Prostate gland (tissue), 2 donors: Measurements from ENCODE around the gene CCDC177. TPM values are rescaled to one million over a fixed set of nuclear protein-coding genes. Genes with fewer than 3 reads are reported as not detected.
"Not testable (repeated sequence)": the region's sequence is repeated elsewhere in the genome, so short reads cannot be mapped to it uniquely, and the experiment has no call there.

Experiments used
- DNase-seq: peaks from one replicate; pipeline ENCODE4 v3.0.0-alpha.2; 2019; ENCODE audit warnings: low spot score
- H3K27ac ChIP-seq, 2 donors: fragments of 200-600 bp; sonication (generic); 2 replicates each; pipeline ENCODE4 v1.5.1; 2017 to 2019
- H3K27me3 ChIP-seq: fragments of 200-600 bp; sonication (generic); replicated peaks from 2 replicates; pipeline ENCODE4 v1.5.1; 2019; ENCODE audit not compliant: insufficient read depth
- H3K36me3 ChIP-seq, 2 donors: fragments of 200-600 bp; sonication (generic); 1 replicate in 1 of 2; 2 replicates in 1 of 2; pipeline versions ENCODE4 v1.5.1 to v1.8.1; 2017 to 2019
- H3K4me1 ChIP-seq: fragments of 200-600 bp; sonication (generic); replicated peaks from 2 replicates; pipeline ENCODE4 v1.5.1; 2019
- H3K4me3 ChIP-seq, 2 donors: fragments of 200-600 bp; sonication (generic); 2 replicates each; pipeline ENCODE4 v1.5.1; 2017 to 2019
- H3K9me3 ChIP-seq: fragments of 200-600 bp; sonication (generic); 2 replicates; pipeline ENCODE4 v1.5.1; 2017
- CTCF ChIP-seq, 4 experiments: fragments of 200-600 bp in 2 of 4; fragments of 450-650 bp in 2 of 4; sonication (generic) in 2 of 4; IDR thresholded peaks; 1 replicate in 3 of 4; 2 replicates in 1 of 4; pipeline ENCODE4 v1.5.1; 2016 to 2019; ENCODE audit warnings: antibody characterized with exemption in 4 of 4, mild to moderate bottlenecking in 2 of 4, moderate library complexity in 2 of 4
- POLR2A ChIP-seq: fragments of 450-650 bp; IDR thresholded peaks from one replicate; pipeline ENCODE4 v1.6.1; 2016; ENCODE audit warnings: antibody characterized with exemption, mild to moderate bottlenecking
- POLR2AphosphoS5 ChIP-seq: sonication (generic); formaldehyde crosslinking; IDR thresholded peaks from one replicate; pipeline ENCODE4 v1.6.1; 2017; ENCODE audit warnings: antibody characterized with exemption
- WGBS: methylation state at CpG from one replicate; pipeline ENCODE4 v1.1.5; 2018; 5-methylcytosine and 5-hydroxymethylcytosine counted together
- intact Hi-C: fragments of 100-400 bp; cut with DNase I; formaldehyde crosslinking; loops from one replicate; pipeline ENCODE4 v1.14.2; 2022
- total RNA-seq, 2 donors: library from RNA; depleted of rRNA; stranded (reverse); fragments of >200 nt; gene quantifications; one replicate each; pipeline ENCODE4 v1.1.0, GENCODE V29; 2016

CCDC177 gene
- total RNA-seq, 2 donors from 2014 or later = 0.28 TPM; not detected in 1

GRCh38 chr14:69600304-69600891 is 25.7 kb upstream of the CCDC177 start:
- no peak for DNase-seq
- no peak for TF ChIP-seq POLR2AphosphoS5
- no peaks in the 10 kb centered on the region for H3K4me1 ChIP-seq
- no peak overlapping the region for H3K27ac ChIP-seq
- intact Hi-C loops = loop anchor here (5.0 kb wide), 1 partner anchor 127 kb away; no protein-coding TSS in a partner anchor
- no peaks in the 10 kb centered on the region for H3K27me3 ChIP-seq
- H3K4me3 ChIP-seq = no peak overlapping the region
- H3K9me3 ChIP-seq = no peaks in the 10 kb centered on the region
- no peaks in the 10 kb centered on the region for H3K36me3 ChIP-seq
- WGBS = 46% methylated on average over 3 of the region's 3 CpGs

DNA sequence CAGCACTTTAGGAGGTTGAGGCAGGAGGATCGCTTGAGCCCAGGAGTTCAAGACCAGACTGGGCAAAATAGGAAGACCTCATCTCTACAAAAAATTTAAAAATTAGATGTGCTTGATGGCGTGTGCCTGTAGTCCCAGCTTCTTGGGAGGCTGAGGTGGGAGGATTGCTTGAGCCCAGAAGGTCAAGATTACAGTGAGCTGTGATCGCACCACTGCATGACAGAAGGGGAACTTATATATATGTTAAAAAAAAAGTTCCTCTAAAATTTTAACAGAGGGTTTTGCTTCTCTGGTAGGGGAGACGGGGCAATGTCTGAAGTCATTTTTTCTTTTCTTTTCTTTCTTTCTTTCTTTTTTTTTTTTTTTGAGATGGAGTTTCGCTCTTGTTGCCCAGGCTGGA is 24.8 kb upstream of the CCDC177 start:
- intact Hi-C loops, H3K9me3 ChIP-seq, H3K36me3 ChIP-seq, DNase-seq, H3K27me3 ChIP-seq, H3K4me1 ChIP-seq, H3K27ac ChIP-seq, H3K4me3 ChIP-seq: not testable (repeated sequence)
- 98% methylated on average over 5 of the region's 5 CpGs for WGBS

DNA sequence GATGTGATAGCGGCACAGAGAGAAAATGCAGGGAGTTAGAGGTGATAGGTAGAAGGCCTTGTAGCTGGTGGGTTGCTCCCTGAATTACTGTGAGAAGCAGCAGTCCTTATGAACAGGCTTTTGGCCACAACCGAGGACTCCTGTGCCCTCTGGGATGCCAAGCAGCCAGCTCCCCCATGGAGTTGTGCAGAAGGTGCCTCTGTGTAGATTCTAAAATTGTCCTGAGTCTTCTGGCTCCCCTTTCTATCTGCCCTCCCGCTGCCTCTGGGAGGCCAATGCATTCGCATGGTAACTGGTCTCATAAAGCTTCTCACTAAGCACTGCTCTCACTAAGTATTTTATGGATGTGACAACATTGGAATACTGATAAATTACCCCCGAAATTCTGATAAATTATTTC is 20.7 kb upstream of the CCDC177 start:
- Histone ChIP-seq H3K9me3 (no peaks in the 10 kb centered on the region), H3K27ac (no peak overlapping the region), H3K27me3 (no peaks in the 10 kb centered on the region), H3K4me1 (no peaks in the 10 kb centered on the region), H3K4me3 (no peak overlapping the region), H3K36me3 (no peaks in the 10 kb centered on the region)
- DNase-seq = no peak
- WGBS = 94% methylated on average over 5 of the region's 5 CpGs
- no peak for TF ChIP-seq POLR2AphosphoS5
- no peak for TF ChIP-seq POLR2A
- no peak for TF ChIP-seq CTCF (IDR thresholded peaks at IDR 0.05)
- intact Hi-C loops = no loop called here

GRCh38 chr14:69594846-69595245 is 20.2 kb upstream of the CCDC177 start:
- WGBS = 93% methylated on average over 6 of the region's 6 CpGs

GRCh38 chr14:69593018-69593677 is 18.5 kb upstream of the CCDC177 start:
- intact Hi-C loops = no loop called here
- Histone ChIP-seq H3K9me3 (no peaks in the 10 kb centered on the region), H3K27ac (no peak overlapping the region), H3K27me3 (no peaks in the 10 kb centered on the region), H3K36me3 (no peaks in the 10 kb centered on the region), H3K4me1 (no peaks in the 10 kb centered on the region), H3K4me3 (no peak overlapping the region)
- WGBS = 20% methylated on average over 6 of the region's 6 CpGs
- TF ChIP-seq CTCF (IDR thresholded peaks at IDR 0.05) (no peak), POLR2A (no peak), POLR2AphosphoS5 (no peak)
- no peak for DNase-seq

More at GRCh38 chr14:69594846-69595245, 20.2 kb upstream of the CCDC177 start:
- intact Hi-C loops = no loop called here
- no peaks in the 10 kb centered on the region for H3K36me3 ChIP-seq
- no peak for TF ChIP-seq POLR2AphosphoS5
- no peak for TF ChIP-seq POLR2A
- TF ChIP-seq CTCF (IDR thresholded peaks at IDR 0.05) = no peak
- DNase-seq = no peak
- H3K9me3 ChIP-seq = no peaks in the 10 kb centered on the region
- H3K4me3 ChIP-seq = no peak overlapping the region
- H3K27me3 ChIP-seq = no peaks in the 10 kb centered on the region
- no peak overlapping the region for H3K27ac ChIP-seq
- no peaks in the 10 kb centered on the region for H3K4me1 ChIP-seq

DNA sequence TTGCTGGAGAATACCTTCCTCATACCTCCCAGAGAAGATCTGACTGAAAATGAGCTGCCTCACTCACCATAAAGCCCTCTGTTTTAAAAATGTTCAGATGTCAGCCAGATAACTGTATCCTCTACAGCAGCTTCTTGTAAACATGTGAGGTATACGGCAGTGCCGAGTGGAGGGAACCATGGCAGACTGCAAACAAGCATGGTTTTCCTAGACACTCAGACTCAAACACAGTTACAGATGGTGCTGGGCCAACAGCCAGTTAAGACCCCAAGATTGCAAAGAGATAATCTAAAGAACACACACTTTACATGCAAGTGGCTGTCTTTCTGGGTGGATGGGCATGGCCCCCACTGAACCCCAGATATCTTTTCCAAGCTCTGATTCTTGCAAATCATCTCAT is 16.6 kb upstream of the CCDC177 start:
- 61% methylated on average over 2 of the region's 2 CpGs for WGBS
- Histone ChIP-seq H3K27me3 (no peaks in the 10 kb centered on the region), H3K4me3 (no peak overlapping the region), H3K36me3 (no peaks in the 10 kb centered on the region), H3K9me3 (no peaks in the 10 kb centered on the region), H3K27ac (no peak overlapping the region), H3K4me1 (no peaks in the 10 kb centered on the region)
- DNase-seq = no peak
- no peak for TF ChIP-seq POLR2A
- TF ChIP-seq CTCF (IDR thresholded peaks at IDR 0.05) = no peak
- no peak for TF ChIP-seq POLR2AphosphoS5
- intact Hi-C loops = no loop called here
